OCI-LY7 (cell line): Measurements from ENCODE around the gene ITPKB. TPM values are rescaled to one million over a fixed set of nuclear protein-coding genes. Genes with fewer than 3 reads are reported as not detected.

ENCODE experiments used
- BruUV-seq: library from RNA; stranded (reverse); fragments of 400-500 nt; replicated peaks from 2 replicates; lab custom pipeline; 2021; lab: Mats Ljungman, UMichigan
- CTCF ChIA-PET: fragments of 300-600 bp; sonication (Branson Sonifier 250); formaldehyde crosslinking; loops from one replicate; lab custom pipeline; 2022; ENCODE audit warnings: antibody characterized with exemption; ENCODE audit not compliant: unreplicated experiment; lab: Charles Lee
- POLR2A ChIA-PET: fragments of 300-600 bp; sonication (Branson Sonifier 250); formaldehyde crosslinking; loops from one replicate; lab custom pipeline; 2022; ENCODE audit warnings: antibody characterized with exemption; lab: Charles Lee
- DNase-seq: peaks from one replicate; pipeline ENCODE4 v3.0.0-alpha.2; 2015; ENCODE audit warnings: low spot score
- H2AFZ ChIP-seq: fragments of 200-600 bp; sonication (generic), shearing (Covaris generic); 2 replicates; pipeline ENCODE4 v1.6.1; 2014; ENCODE audit warnings: mild to moderate bottlenecking, antibody characterized with exemption, low read length, moderate library complexity
- H3K27ac ChIP-seq: fragments of 200-600 bp; sonication (generic); 2 replicates; pipeline ENCODE4 v1.5.1; 2014; ENCODE audit warnings: mixed run types, low read depth, mild to moderate bottlenecking, moderate library complexity, low read length, inconsistent platforms; ENCODE audit not compliant: poor library complexity, severe bottlenecking
- H3K36me3 ChIP-seq: fragments of 200-600 bp; sonication (generic); 2 replicates; pipeline ENCODE4 v1.6.1; 2014; ENCODE audit warnings: mild to moderate bottlenecking, antibody characterized with exemption, low read length, moderate library complexity, mixed read lengths; ENCODE audit not compliant: insufficient read depth
- H3K4me1 ChIP-seq: fragments of 200-600 bp; sonication (generic); 2 replicates; pipeline ENCODE4 v1.5.1; 2014; ENCODE audit warnings: mild to moderate bottlenecking, low read length; ENCODE audit not compliant: insufficient read depth, poor library complexity, severe bottlenecking
- H3K4me2 ChIP-seq: fragments of 200-600 bp; sonication (generic); 2 replicates; pipeline ENCODE4 v1.6.1; 2014; ENCODE audit warnings: mild to moderate bottlenecking, low read length
- H3K4me3 ChIP-seq: fragments of 200-600 bp; sonication (generic); 2 replicates; pipeline ENCODE4 v1.5.1; 2014; ENCODE audit warnings: mild to moderate bottlenecking, low read depth, low read length; ENCODE audit not compliant: poor library complexity, severe bottlenecking
- H3K79me2 ChIP-seq: fragments of 200-600 bp; sonication (generic); 2 replicates; pipeline ENCODE4 v1.6.1; 2016; ENCODE audit warnings: low read depth, mild to moderate bottlenecking, low read length, moderate library complexity, mixed read lengths; ENCODE audit not compliant: insufficient read depth
- H3K9me2 ChIP-seq: fragments of 200-600 bp; sonication (generic); 2 replicates; pipeline ENCODE4 v1.6.1; 2016; ENCODE audit warnings: mild to moderate bottlenecking, low read length, mixed read lengths; ENCODE audit not compliant: insufficient read depth
- H3K9me3 ChIP-seq: fragments of 200-600 bp; sonication (generic); 2 replicates; pipeline ENCODE4 v1.6.1; 2014; ENCODE audit warnings: mild to moderate bottlenecking, mixed run types, low read length, mixed read lengths
- H4K20me1 ChIP-seq: fragments of 200-600 bp; sonication (generic); 2 replicates; pipeline ENCODE4 v1.6.1; 2014; ENCODE audit warnings: mild to moderate bottlenecking, antibody characterized with exemption, low read length, moderate library complexity, mixed read lengths; ENCODE audit not compliant: insufficient read depth
- CTCF ChIP-seq: fragments of 200-600 bp; sonication (generic); conservative IDR thresholded peaks from 2 replicates; pipeline ENCODE4 v1.5.1; 2014; ENCODE audit warnings: mild to moderate bottlenecking, antibody characterized with exemption, low read length, moderate library complexity, mixed read lengths
- EZH2phosphoT487 ChIP-seq: fragments of 200-600 bp; sonication (generic); IDR thresholded peaks from 2 replicates; pipeline ENCODE4 v1.6.1; 2018; ENCODE audit warnings: low read depth, borderline replicate concordance, mild to moderate bottlenecking, mixed run types, antibody characterized with exemption, low read length, moderate library complexity, mixed read lengths
- intact Hi-C: fragments of 100-400 bp; cut with micrococcal nuclease; formaldehyde crosslinking; loops from one replicate; pipeline ENCODE4 v1.10.0; 2022; ENCODE audit not compliant: unreplicated experiment
- total RNA-seq, 2 experiments: library from RNA; depleted of rRNA in 1 of 2; stranded (reverse); fragments of >200 nt in 1 of 2; shearing (Covaris generic) in 1 of 2; gene quantifications; 2 replicates each; pipeline ENCODE4 v1.2.3, GENCODE V29; 2014 to 2022

The ITPKB gene
- total RNA-seq, 2 experiments from 2014 or later = 20.5 to 33.3 TPM

GRCh38 chr1:226634166-226634588, 104.9 kb downstream of the ITPKB start:
- no peak for TF ChIP-seq EZH2phosphoT487
- peak; percentile 98 for TF ChIP-seq CTCF

GRCh38 chr1:226633541-226634165, 105.4 kb downstream of the ITPKB start:
- no peak for TF ChIP-seq EZH2phosphoT487
- no peak for TF ChIP-seq CTCF
- peak overlapping the region; percentile 46 for H3K27ac ChIP-seq
- BruUV-seq = no TSS peak
- peak overlapping the region; percentile 57 for H3K4me2 ChIP-seq
- POLR2A ChIA-PET = interaction anchor here (1.2 kb wide), 1 partner anchor 276 kb away, joined by 4 read pairs; no protein-coding TSS in a partner anchor
- no peak overlapping the region for H2AFZ ChIP-seq
- H3K36me3 ChIP-seq = peaks cover 53% of the 10 kb centered on the region
- no peaks in the 10 kb centered on the region for H3K9me2 ChIP-seq
- no peak for DNase-seq
- intact Hi-C loops = loop anchor here (1.0 to 10.0 kb wide), 5 partner anchors 54 to 601 kb away; partner anchors contain the start of gene COQ8A
- no peak overlapping the region for H3K4me3 ChIP-seq
- H3K79me2 ChIP-seq = no peaks in the 10 kb centered on the region
- H3K4me1 ChIP-seq = peaks cover 58% of the 10 kb centered on the region
- no peaks in the 10 kb centered on the region for H4K20me1 ChIP-seq
- CTCF ChIA-PET = interaction anchor here (0.9 to 1.6 kb wide), 4 partner anchors 10 to 193 kb away, joined by 3 to 7 read pairs (median 4); no protein-coding TSS in a partner anchor
- H3K9me3 ChIP-seq = no peaks in the 10 kb centered on the region

More at GRCh38 chr1:226634166-226634588, 104.9 kb downstream of the ITPKB start:
- H3K27ac ChIP-seq = no peak overlapping the region
- H3K9me2 ChIP-seq = no peaks in the 10 kb centered on the region
- H3K4me1 ChIP-seq = peaks cover 58% of the 10 kb centered on the region
- CTCF ChIA-PET = interaction anchor here (1.0 to 1.6 kb wide), 3 partner anchors 10 to 193 kb away, joined by 3 to 7 read pairs (median 4); no protein-coding TSS in a partner anchor
- peaks cover 54% of the 10 kb centered on the region for H3K36me3 ChIP-seq
- POLR2A ChIA-PET = interaction anchor here (1.5 kb wide), 1 partner anchor 53 kb away, joined by 3 read pairs; no protein-coding TSS in a partner anchor
- H4K20me1 ChIP-seq = no peaks in the 10 kb centered on the region
- H2AFZ ChIP-seq = no peak overlapping the region
- peak; percentile 81 for DNase-seq
- H3K4me3 ChIP-seq = no peak overlapping the region
- no peaks in the 10 kb centered on the region for H3K79me2 ChIP-seq
- H3K9me3 ChIP-seq = no peaks in the 10 kb centered on the region
- no TSS peak for BruUV-seq
- intact Hi-C loops = loop anchor here (1.0 to 10.0 kb wide), 5 partner anchors 53 to 601 kb away; partner anchors contain the start of gene COQ8A
- peak overlapping the region; percentile 57; the same call in 1 of the 2 replicates for H3K4me2 ChIP-seq
